Osteocyte (in vitro differentiated cells): ENCODE measurements around the gene PTPRN2. TPM values are rescaled to one million over a fixed set of nuclear protein-coding genes. Genes with fewer than 3 reads are reported as not detected.

ENCODE experiments used
- DNase-seq: peaks from one replicate; pipeline ENCODE4 v3.0.0; 2021; ENCODE audit warnings: mixed read lengths; ENCODE audit not compliant: unreplicated experiment; ENCODE audit errors: extremely low spot score
- H3K27ac Mint-ChIP-seq: one replicate; pipeline ENCODE4 v1.8.0; 2021; ENCODE audit warnings: mild to moderate bottlenecking, mixed read lengths; ENCODE audit not compliant: unreplicated experiment
- H3K27me3 Mint-ChIP-seq: one replicate; pipeline ENCODE4 v1.8.0; 2021; ENCODE audit warnings: mixed read lengths; ENCODE audit not compliant: unreplicated experiment
- H3K36me3 Mint-ChIP-seq: one replicate; pipeline ENCODE4 v1.8.0; 2021; ENCODE audit warnings: mixed read lengths; ENCODE audit not compliant: unreplicated experiment
- H3K4me1 Mint-ChIP-seq: one replicate; pipeline ENCODE4 v1.8.0; 2021; ENCODE audit warnings: mixed read lengths; ENCODE audit not compliant: unreplicated experiment
- H3K4me3 Mint-ChIP-seq: one replicate; pipeline ENCODE4 v1.8.0; 2021; ENCODE audit warnings: mild to moderate bottlenecking, moderate library complexity, mixed read lengths; ENCODE audit not compliant: unreplicated experiment
- H3K9me3 Mint-ChIP-seq: one replicate; pipeline ENCODE4 v1.8.0; 2021; ENCODE audit warnings: mixed read lengths; ENCODE audit not compliant: unreplicated experiment
- CTCF ChIP-seq: fragments of 200-600 bp; sonication (generic); IDR thresholded peaks from 2 replicates; pipeline ENCODE4 v1.5.0; 2021; ENCODE audit warnings: antibody characterized with exemption, mild to moderate bottlenecking, moderate library complexity
- total RNA-seq: library from RNA; stranded (reverse); gene quantifications from 2 replicates; pipeline ENCODE4 v1.2.1, GENCODE V29; 2021

The PTPRN2 gene
- total RNA-seq, 1 donor from 2014 or later = 0.59 TPM

- Mint-ChIP-seq H3K9me3 (peaks cover 34% of the 10 kb centered on the region), H3K4me1 (no peaks in the 10 kb centered on the region), H3K4me3 (no peak overlapping the region), H3K36me3 (peaks cover 2% of the 10 kb centered on the region), H3K27ac (no peak overlapping the region), H3K27me3 (no peaks in the 10 kb centered on the region)
- no peak for DNase-seq
- TF ChIP-seq CTCF = no peak
Observed at GRCh38 chr7:157641866-157642265, 945.8 kb downstream of the PTPRN2 start.

GRCh38 chr7:157640144-157640543 is 947.5 kb downstream of the PTPRN2 start:
- no peaks in the 10 kb centered on the region for H3K27me3 Mint-ChIP-seq
- DNase-seq = no peak
- no peak for TF ChIP-seq CTCF
- H3K9me3 Mint-ChIP-seq = peaks cover 36% of the 10 kb centered on the region
- H3K4me1 Mint-ChIP-seq = no peaks in the 10 kb centered on the region
- H3K36me3 Mint-ChIP-seq = peaks cover 2% of the 10 kb centered on the region
- no peak overlapping the region for H3K4me3 Mint-ChIP-seq
- H3K27ac Mint-ChIP-seq = no peak overlapping the region

- H3K36me3 Mint-ChIP-seq = peaks cover 2% of the 10 kb centered on the region
Observed at GRCh38 chr7:157638563-157638962, 949.1 kb downstream of the PTPRN2 start.

GRCh38 chr7:157637216-157637949 is 950.2 kb downstream of the PTPRN2 start:
- H3K27ac Mint-ChIP-seq = no peak overlapping the region
- TF ChIP-seq CTCF = no peak
- no peak for DNase-seq
- H3K36me3 Mint-ChIP-seq = peaks cover 2% of the 10 kb centered on the region
- peaks cover 31% of the 10 kb centered on the region for H3K9me3 Mint-ChIP-seq
- H3K27me3 Mint-ChIP-seq = no peaks in the 10 kb centered on the region
- no peak overlapping the region for H3K4me3 Mint-ChIP-seq
- no peaks in the 10 kb centered on the region for H3K4me1 Mint-ChIP-seq

More at GRCh38 chr7:157638563-157638962, 949.1 kb downstream of the PTPRN2 start:
- Mint-ChIP-seq H3K27me3 (no peaks in the 10 kb centered on the region), H3K4me3 (no peak overlapping the region), H3K4me1 (no peaks in the 10 kb centered on the region), H3K9me3 (peaks cover 31% of the 10 kb centered on the region), H3K27ac (no peak overlapping the region)
- TF ChIP-seq CTCF = no peak
- no peak for DNase-seq

- Mint-ChIP-seq H3K9me3 (peaks cover 20% of the 10 kb centered on the region), H3K4me3 (no peak overlapping the region), H3K27ac (no peak overlapping the region), H3K4me1 (no peaks in the 10 kb centered on the region), H3K27me3 (no peaks in the 10 kb centered on the region), H3K36me3 (peaks cover 2% of the 10 kb centered on the region)
- DNase-seq = no peak
- no peak for TF ChIP-seq CTCF
Observed at GRCh38 chr7:157635669-157636068, 952.0 kb downstream of the PTPRN2 start.
